HL-60 (cell line): ENCODE data around the gene TMEM130.

Source experiments
- CTCF ChIP-seq: IDR thresholded peaks from one replicate; pipeline ENCODE4 v1.5.1; 2011; ENCODE audit warnings: low read length, control low read depth, inconsistent platforms; ENCODE audit not compliant: insufficient read depth
- GABPA ChIP-seq: IDR thresholded peaks from 2 replicates; pipeline ENCODE4 v1.6.1; 2012; ENCODE audit warnings: low read depth
- POLR2AphosphoS5 ChIP-seq: IDR thresholded peaks from 2 replicates; pipeline ENCODE4 v1.6.1; 2012; ENCODE audit warnings: low read depth
- REST ChIP-seq: IDR thresholded peaks from 2 replicates; pipeline ENCODE4 v1.6.1; 2012; ENCODE audit warnings: low read depth; ENCODE audit not compliant: insufficient replicate concordance
- SPI1 ChIP-seq: IDR thresholded peaks from 2 replicates; pipeline ENCODE4 v1.6.1; 2012; ENCODE audit warnings: low read depth, mild to moderate bottlenecking, borderline replicate concordance

- TF ChIP-seq POLR2AphosphoS5 (no peak), CTCF (no peak), GABPA (no peak), REST (no peak), SPI1 (no peak)
Measured at GRCh38 chr7:98855610-98856422, 14.0 kb downstream of the TMEM130 start.
